GM10266 (cell line): ENCODE results near the gene PDAP1.

Experiments used
- DNase-seq: peaks from one replicate; pipeline ENCODE4 v3.0.0; 2012; ENCODE audit errors: extremely low spot score
- TF ChIP-seq, protein P1 (sequence below): IDR thresholded peaks from 2 replicates; pipeline ENCODE4 v1.5.1; 2012; ENCODE audit warnings: mild to moderate bottlenecking, low read depth; ENCODE audit not compliant: control insufficient read depth, insufficient read depth; ENCODE audit errors: missing control alignments

Gene PDAP1, protein sequence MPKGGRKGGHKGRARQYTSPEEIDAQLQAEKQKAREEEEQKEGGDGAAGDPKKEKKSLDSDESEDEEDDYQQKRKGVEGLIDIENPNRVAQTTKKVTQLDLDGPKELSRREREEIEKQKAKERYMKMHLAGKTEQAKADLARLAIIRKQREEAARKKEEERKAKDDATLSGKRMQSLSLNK

DNA sequence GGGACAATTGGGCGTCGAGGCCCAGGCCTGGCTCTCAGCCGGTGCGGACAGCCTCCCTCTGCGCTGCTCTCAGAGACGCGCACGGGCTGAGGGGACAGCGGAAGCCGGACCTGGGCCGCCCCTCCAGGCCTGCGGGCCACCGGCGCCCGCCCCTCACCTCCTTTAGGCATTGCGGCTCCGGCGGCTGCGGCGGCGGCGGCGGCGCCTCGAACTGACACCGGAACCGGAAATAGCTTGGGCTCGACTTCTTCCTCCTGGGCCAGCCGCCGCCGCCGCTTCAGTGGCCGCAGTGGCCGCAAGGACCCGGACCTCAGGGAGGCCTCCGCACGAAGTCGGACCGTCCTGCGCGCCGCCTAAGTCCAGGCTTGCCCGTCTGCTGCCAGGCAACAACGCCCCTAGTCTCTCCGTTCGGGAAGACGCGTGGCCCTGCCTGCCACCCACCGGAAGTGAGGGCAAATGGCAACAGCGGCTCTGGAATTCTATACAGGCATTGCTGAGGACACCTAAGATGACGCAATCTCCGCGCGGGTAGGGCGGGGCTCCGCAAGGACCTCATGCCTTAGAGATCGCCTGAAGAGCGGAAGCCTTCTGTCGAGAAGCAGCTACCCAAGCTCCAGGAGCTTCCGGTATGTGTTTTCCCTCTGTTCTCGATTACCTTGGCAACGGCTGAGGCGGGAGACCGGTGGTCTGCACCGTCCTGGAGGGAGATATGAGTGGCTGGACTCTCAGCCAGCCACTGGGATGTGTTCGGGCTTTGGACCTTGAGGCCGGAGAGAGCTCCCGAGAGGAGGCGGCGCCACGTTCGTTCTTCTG, at the start of gene PDAP1, which contains the start of gene BUD31:
Gene PDAP1, minus strand, starts transcription at position 219 of the 813 bp plus-strand sequence. Its CDS starts 49 bp downstream, at position 170.
Gene BUD31, plus strand, starts transcription at position 591 of the 813 bp plus-strand sequence. CDS start 2,124 bp downstream, outside the sequence.
- DNase-seq = peak; percentile 96
- TF ChIP-seq, protein P1, sequence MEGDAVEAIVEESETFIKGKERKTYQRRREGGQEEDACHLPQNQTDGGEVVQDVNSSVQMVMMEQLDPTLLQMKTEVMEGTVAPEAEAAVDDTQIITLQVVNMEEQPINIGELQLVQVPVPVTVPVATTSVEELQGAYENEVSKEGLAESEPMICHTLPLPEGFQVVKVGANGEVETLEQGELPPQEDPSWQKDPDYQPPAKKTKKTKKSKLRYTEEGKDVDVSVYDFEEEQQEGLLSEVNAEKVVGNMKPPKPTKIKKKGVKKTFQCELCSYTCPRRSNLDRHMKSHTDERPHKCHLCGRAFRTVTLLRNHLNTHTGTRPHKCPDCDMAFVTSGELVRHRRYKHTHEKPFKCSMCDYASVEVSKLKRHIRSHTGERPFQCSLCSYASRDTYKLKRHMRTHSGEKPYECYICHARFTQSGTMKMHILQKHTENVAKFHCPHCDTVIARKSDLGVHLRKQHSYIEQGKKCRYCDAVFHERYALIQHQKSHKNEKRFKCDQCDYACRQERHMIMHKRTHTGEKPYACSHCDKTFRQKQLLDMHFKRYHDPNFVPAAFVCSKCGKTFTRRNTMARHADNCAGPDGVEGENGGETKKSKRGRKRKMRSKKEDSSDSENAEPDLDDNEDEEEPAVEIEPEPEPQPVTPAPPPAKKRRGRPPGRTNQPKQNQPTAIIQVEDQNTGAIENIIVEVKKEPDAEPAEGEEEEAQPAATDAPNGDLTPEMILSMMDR = peak; percentile 13

DNA sequence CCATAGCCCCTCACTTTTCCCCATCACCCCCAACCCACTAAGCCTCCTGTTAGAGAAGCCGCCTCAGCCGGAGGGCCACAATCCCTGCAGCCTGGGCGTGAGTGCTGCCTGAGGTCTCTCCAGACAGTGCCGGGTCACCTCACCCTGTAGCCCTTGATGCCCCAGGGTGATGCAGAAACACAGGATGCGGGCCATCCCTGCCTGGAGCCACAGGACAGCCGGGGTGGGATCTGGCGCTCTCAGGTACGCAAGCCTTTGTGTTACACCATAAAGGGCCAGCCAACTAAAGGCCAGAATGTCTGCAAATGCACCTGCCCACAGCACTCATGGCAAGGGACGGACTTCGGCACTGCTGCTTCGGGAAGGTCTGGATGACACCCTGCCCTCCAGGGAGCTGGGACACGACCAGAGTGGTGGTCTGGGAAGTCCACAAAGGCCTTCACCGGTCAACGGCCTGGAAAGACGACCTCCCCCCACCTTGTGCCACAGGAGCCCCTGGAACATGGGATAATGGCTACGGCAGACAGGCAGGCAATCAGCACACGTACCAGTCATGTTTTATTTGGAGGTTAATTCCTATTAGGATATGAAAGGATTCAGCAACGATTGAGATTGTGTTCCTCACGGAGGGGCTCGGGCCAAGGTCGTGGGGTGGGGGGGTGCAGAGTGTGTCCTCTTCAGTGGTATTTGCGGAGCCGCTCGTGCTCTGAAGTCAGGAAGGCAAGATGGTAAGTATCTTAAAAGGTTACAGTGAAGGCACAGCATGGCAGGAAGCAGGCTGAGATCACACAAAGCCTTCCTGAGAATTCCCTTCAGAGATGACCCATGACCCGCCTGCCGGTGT, 49.5 kb upstream of the PDAP1 start:
- no peak for DNase-seq
- TF ChIP-seq, protein P1 = no peak

DNA sequence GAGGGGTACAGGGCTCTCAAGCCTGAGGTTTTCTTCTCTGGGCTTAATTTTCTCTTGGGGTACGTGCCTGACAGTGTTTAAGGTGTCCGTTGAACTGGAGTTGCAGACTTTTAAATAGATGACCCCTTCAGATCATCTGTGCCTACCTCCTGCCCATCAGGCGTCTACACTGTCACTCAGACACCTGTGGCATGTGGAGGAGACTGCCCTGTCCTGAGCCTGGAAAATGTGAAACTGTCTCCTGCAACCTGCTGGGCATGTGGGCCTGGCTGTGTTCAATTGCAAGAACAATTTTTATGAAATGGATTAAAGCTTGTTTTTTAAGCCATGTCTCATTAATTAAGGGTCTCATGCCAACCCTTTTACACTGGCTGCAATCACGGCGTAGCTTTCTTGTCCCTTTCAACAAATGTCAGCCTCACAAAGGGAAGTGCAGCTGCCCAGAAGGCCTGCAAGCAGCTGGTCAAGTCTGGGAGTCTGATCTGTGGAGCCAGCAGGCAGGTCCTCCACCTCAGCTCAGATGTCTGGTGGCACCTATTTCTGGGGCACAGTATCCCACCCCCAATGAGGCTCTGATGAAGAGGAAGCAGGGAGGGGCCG, 48.8 kb upstream of the PDAP1 start:
- TF ChIP-seq, protein P1 = no peak
- no peak for DNase-seq

DNA sequence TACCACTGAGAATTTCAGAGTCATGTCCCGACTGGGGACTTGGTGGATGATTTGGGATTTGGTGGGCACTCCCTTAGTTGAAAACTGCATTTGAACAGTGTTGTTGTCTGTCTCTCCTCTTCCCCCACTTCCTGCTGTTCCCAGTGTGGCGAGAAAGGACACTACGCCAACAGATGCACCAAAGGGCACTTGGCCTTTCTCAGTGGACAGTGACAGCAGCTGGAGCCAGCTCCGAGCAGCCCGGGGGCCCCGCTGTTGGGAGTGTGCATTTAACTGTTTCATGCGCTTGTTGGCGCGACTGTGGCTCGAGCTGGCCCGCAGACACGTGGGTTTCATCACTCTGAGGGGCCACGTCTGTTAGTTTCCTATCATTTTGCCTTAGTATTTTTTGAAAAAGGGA, 47.9 kb upstream of the PDAP1 start:
- TF ChIP-seq, protein P1 = no peak
- DNase-seq = no peak

DNA sequence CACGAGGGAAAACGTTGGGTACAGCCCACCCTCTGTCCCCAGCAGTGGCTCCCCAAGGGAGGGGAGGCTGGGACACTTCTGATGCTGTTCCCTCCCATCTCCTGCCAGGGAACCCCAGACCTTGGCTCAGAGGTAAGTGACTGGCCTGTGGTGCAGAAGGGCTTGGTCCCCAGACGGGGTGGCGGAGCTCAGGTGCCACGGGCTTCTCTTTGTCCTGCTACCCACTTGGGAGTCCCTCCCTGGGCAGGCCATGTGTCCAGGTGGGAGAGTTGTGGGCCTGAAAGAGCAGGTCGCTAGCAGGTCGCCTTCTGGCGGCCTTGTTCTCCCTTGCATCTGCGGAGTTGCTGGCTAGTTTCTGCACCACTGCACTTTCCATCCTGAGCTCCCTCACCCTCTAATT, 47.5 kb upstream of the PDAP1 start:
- DNase-seq = no peak

DNA sequence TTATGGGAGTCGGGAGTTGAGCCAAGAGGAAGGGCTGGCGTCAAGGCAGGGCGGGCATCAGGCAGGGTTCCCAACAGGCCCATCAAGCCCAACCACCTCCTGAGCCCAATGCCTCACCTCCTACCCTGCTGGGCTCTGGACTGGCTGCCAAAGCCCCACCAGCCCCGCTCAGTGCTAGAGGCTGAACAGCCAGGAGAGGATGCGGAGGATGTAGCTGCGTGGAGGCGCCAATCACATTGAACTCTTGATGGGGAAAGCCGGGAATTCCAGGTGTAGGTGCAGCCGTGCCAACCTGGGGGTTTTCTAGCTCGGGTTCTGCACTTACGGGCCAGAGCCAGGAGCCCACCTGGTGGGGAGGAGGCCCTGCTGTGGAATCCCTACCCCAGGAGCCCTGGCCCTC, 44.7 kb upstream of the PDAP1 start:
- TF ChIP-seq, protein P1 = no peak
- DNase-seq = no peak

More for the DNA sequence above, 47.5 kb upstream of the PDAP1 start:
- TF ChIP-seq, protein P1 = no peak
